Ascending aorta (tissue), 2 donors: ENCODE data around the gene MAML3. TPM values are rescaled to one million over a fixed set of nuclear protein-coding genes. Genes with fewer than 3 reads are reported as not detected.
"Not testable (repeated sequence)": the region's sequence is repeated elsewhere in the genome, so short reads cannot be mapped to it uniquely, and the experiment has no call there.

Experiments
- DNase-seq, 2 donors: peaks; one replicate each; pipeline ENCODE4 v3.0.0-alpha.2; 2019; ENCODE audit warnings: low spot score in 2 of 2
- H3K27ac ChIP-seq, 2 donors: fragments of 200-600 bp; sonication (generic); one replicate each; pipeline ENCODE4 v1.5.1; 2016 to 2017; ENCODE audit warnings: mild to moderate bottlenecking in 1 of 2
- H3K27me3 ChIP-seq: fragments of 200-600 bp; sonication (generic); one replicate; pipeline ENCODE4 v1.5.1; 2017
- H3K36me3 ChIP-seq, 2 donors: fragments of 200-600 bp; sonication (generic); one replicate each; pipeline ENCODE4 v1.5.1; 2016
- H3K4me1 ChIP-seq, 2 donors: fragments of 200-600 bp; sonication (generic); one replicate each; pipeline ENCODE4 v1.5.1; 2016 to 2017; ENCODE audit warnings: mild to moderate bottlenecking in 1 of 2
- H3K4me3 ChIP-seq, 2 donors: fragments of 200-600 bp; sonication (generic); one replicate each; pipeline ENCODE4 v1.5.1; 2016 to 2017; ENCODE audit warnings: mild to moderate bottlenecking in 1 of 2
- H3K9me3 ChIP-seq, 2 donors: fragments of 200-600 bp; sonication (generic); one replicate each; pipeline ENCODE4 v1.5.1; 2016
- CTCF ChIP-seq, 3 experiments: fragments of 200-600 bp in 2 of 3; fragments of 450-650 bp in 1 of 3; sonication (generic) in 2 of 3; IDR thresholded peaks; one replicate each; pipeline ENCODE4 v1.5.1; 2016 to 2019; ENCODE audit warnings: antibody characterized with exemption in 3 of 3, mild to moderate bottlenecking in 1 of 3, moderate library complexity in 1 of 3
- intact Hi-C: fragments of 100-400 bp; cut with DNase I; formaldehyde crosslinking; loops from one replicate; pipeline ENCODE4 v1.15.1; 2023
- total RNA-seq: library from RNA; depleted of rRNA; stranded (reverse); fragments of >200 nt; gene quantifications from one replicate; pipeline ENCODE4 v1.1.0, GENCODE V29; 2016

Gene MAML3
- total RNA-seq, 1 donor from 2014 or later: 4.7 TPM

- Histone ChIP-seq H3K9me3 (no peaks in the 10 kb centered on the region), H3K36me3 (no peaks in the 10 kb centered on the region), H3K4me1 (peaks cover 0 to 22% of the 10 kb centered on the region in 2 donors), H3K27me3 (no peaks in the 10 kb centered on the region), H3K4me3 (no peak overlapping the region), H3K27ac (peak overlapping the region; percentile 73 to 82)
- TF ChIP-seq CTCF (IDR thresholded peaks at IDR 0.05): no peak
- DNase-seq: no peak
- intact Hi-C loops: no loop called here
Measured at GRCh38 chr4:139711461-139711860, 442.5 kb downstream of the MAML3 start.

- Histone ChIP-seq H3K4me3 (no peak overlapping the region), H3K4me1 (peaks cover 0 to 15% of the 10 kb centered on the region in 2 donors), H3K9me3 (no peaks in the 10 kb centered on the region), H3K27me3 (no peaks in the 10 kb centered on the region), H3K27ac (no peak overlapping the region), H3K36me3 (peaks cover 0 to 9% of the 10 kb centered on the region in 2 donors)
- intact Hi-C loops: no loop called here
- no peak for TF ChIP-seq CTCF (IDR thresholded peaks at IDR 0.05)
- DNase-seq: no peak
Measured at GRCh38 chr4:139710073-139710472, 443.9 kb downstream of the MAML3 start.

GRCh38 chr4:139709660-139710059 is 444.3 kb downstream of the MAML3 start:
- TF ChIP-seq CTCF (IDR thresholded peaks at IDR 0.05): no peak
- Histone ChIP-seq H3K9me3 (no peaks in the 10 kb centered on the region), H3K27ac (no peak overlapping the region), H3K27me3 (no peaks in the 10 kb centered on the region), H3K4me3 (no peak overlapping the region), H3K4me1 (peaks cover 0 to 15% of the 10 kb centered on the region in 2 donors), H3K36me3 (peaks cover 0 to 13% of the 10 kb centered on the region in 2 donors)
- no peak for DNase-seq
- intact Hi-C loops: no loop called here

- H3K4me3 ChIP-seq: no peak overlapping the region
- H3K27ac ChIP-seq: no peak overlapping the region
- H3K27me3 ChIP-seq: no peaks in the 10 kb centered on the region
- no peaks in the 10 kb centered on the region for H3K9me3 ChIP-seq
- no peaks in the 10 kb centered on the region for H3K4me1 ChIP-seq
- intact Hi-C loops: no loop called here
- H3K36me3 ChIP-seq: peaks cover 6 to 23% of the 10 kb centered on the region in 2 donors
- TF ChIP-seq CTCF (IDR thresholded peaks at IDR 0.05): no peak
- DNase-seq: no peak
Measured at GRCh38 chr4:139704915-139705485, 449.0 kb downstream of the MAML3 start.

GRCh38 chr4:139700568-139700967 is 453.4 kb downstream of the MAML3 start:
- H3K4me1 ChIP-seq: no peaks in the 10 kb centered on the region
- peaks cover 0 to 5% of the 10 kb centered on the region in 2 donors for H3K9me3 ChIP-seq
- intact Hi-C loops: no loop called here
- TF ChIP-seq CTCF (IDR thresholded peaks at IDR 0.05): no peak
- H3K36me3 ChIP-seq: peaks cover 6 to 37% of the 10 kb centered on the region in 2 donors
- H3K4me3 ChIP-seq: no peak overlapping the region
- H3K27me3 ChIP-seq: no peaks in the 10 kb centered on the region
- DNase-seq: no peak
- H3K27ac ChIP-seq: no peak overlapping the region

- H3K4me1 ChIP-seq, H3K27ac ChIP-seq, H3K27me3 ChIP-seq, intact Hi-C loops, H3K4me3 ChIP-seq, DNase-seq, H3K9me3 ChIP-seq: not testable (repeated sequence)
- peaks cover 0 to 27% of the 10 kb centered on the region in 2 donors for H3K36me3 ChIP-seq
Measured at GRCh38 chr4:139698167-139698925, 455.6 kb downstream of the MAML3 start.
